RPMI8226 (cell line): ENCODE results near the gene CWH43.
"Not testable (repeated sequence)": the region's sequence is repeated elsewhere in the genome, so short reads cannot be mapped to it uniquely, and the experiment has no call there.

Experiments used
- DNase-seq: peaks from one replicate; pipeline ENCODE4 v3.0.0-alpha.2; 2015

The CWH43 gene

GRCh38 chr4:48985976-48986653, at the start of gene CWH43:
Gene CWH43 (plus strand): TSS chr4:48986275. CDS start chr4:48986430, 155 bp downstream.
- DNase-seq = no peak

- no peak for DNase-seq
Observed at GRCh38 chr4:48937033-48937432, 49.0 kb upstream of the CWH43 start.

GRCh38 chr4:48938831-48939230, 47.2 kb upstream of the CWH43 start:
- DNase-seq = no peak

- no peak for DNase-seq
Observed at GRCh38 chr4:48939785-48940184, 46.3 kb upstream of the CWH43 start.

- DNase-seq = no peak
Observed at GRCh38 chr4:48943387-48943786, 42.7 kb upstream of the CWH43 start.

- no peak for DNase-seq
Observed at GRCh38 chr4:48944252-48944651, 41.8 kb upstream of the CWH43 start.

GRCh38 chr4:48944756-48945241, 41.3 kb upstream of the CWH43 start:
- DNase-seq = peak; percentile 20

GRCh38 chr4:48945981-48946380, 40.1 kb upstream of the CWH43 start:
- no peak for DNase-seq

- no peak for DNase-seq
Observed at GRCh38 chr4:48947731-48948130, 38.3 kb upstream of the CWH43 start.

GRCh38 chr4:48949086-48949485, 37.0 kb upstream of the CWH43 start:
- DNase-seq = no peak

GRCh38 chr4:48949518-48950219, 36.4 kb upstream of the CWH43 start:
- no peak for DNase-seq

- DNase-seq = no peak
Observed at GRCh38 chr4:48954314-48954713, 31.8 kb upstream of the CWH43 start.

- not testable (repeated sequence) for DNase-seq
Observed at GRCh38 chr4:48957366-48957765, 28.7 kb upstream of the CWH43 start.

- no peak for DNase-seq
Observed at GRCh38 chr4:48958582-48958981, 27.5 kb upstream of the CWH43 start.

GRCh38 chr4:48960988-48961635, 25.0 kb upstream of the CWH43 start:
- no peak for DNase-seq

- no peak for DNase-seq
Observed at GRCh38 chr4:48962636-48963035, 23.4 kb upstream of the CWH43 start.

GRCh38 chr4:48963042-48963679, 22.9 kb upstream of the CWH43 start:
- peak; percentile 75 for DNase-seq

- no peak for DNase-seq
Observed at GRCh38 chr4:48967101-48967500, 19.0 kb upstream of the CWH43 start.

GRCh38 chr4:48967631-48968030, 18.4 kb upstream of the CWH43 start:
- no peak for DNase-seq

- DNase-seq = no peak
Observed at GRCh38 chr4:48968814-48969213, 17.3 kb upstream of the CWH43 start.

GRCh38 chr4:48970471-48970921, 15.6 kb upstream of the CWH43 start:
- DNase-seq = no peak

GRCh38 chr4:48974979-48975640, 11.0 kb upstream of the CWH43 start:
- DNase-seq = no peak

- DNase-seq = no peak
Observed at GRCh38 chr4:48976041-48976440, 10.0 kb upstream of the CWH43 start.
